Panc1 (cell line): ENCODE results near the gene CMIP. TPM values are rescaled to one million over a fixed set of nuclear protein-coding genes. Genes with fewer than 3 reads are reported as not detected.

ENCODE experiments used
- ATAC-seq: fragments of 200-7000 bp; cut with Tn5 transposase; 2 replicates; pipeline ENCODE4 v1.9.1; 2020; ENCODE audit warnings: mild to moderate bottlenecking, moderate library complexity
- BruUV-seq: library from RNA; stranded (reverse); fragments of 400-500 nt; replicated peaks from 2 replicates; lab custom pipeline; 2021; lab: Mats Ljungman, UMichigan
- CTCF ChIA-PET: fragments of 300-600 bp; sonication (Branson Sonifier 250); formaldehyde crosslinking; loops from one replicate; lab custom pipeline; 2022; ENCODE audit warnings: antibody characterized with exemption; lab: Charles Lee
- POLR2A ChIA-PET: fragments of 300-600 bp; sonication (Branson Sonifier 250); formaldehyde crosslinking; loops from one replicate; lab custom pipeline; 2022; ENCODE audit warnings: antibody characterized with exemption; lab: Charles Lee
- DNase-seq: peaks from one replicate; pipeline ENCODE4 v3.0.0-alpha.2; 2010; ENCODE audit warnings: low read depth, low spot score
- H3K27ac ChIP-seq: 2 replicates; pipeline ENCODE4 v1.5.1; 2011; ENCODE audit warnings: mild to moderate bottlenecking, low read length, inconsistent platforms
- H3K27me3 ChIP-seq: fragments of 200-500 bp; sonication (Bioruptor generic); 2 replicates; pipeline ENCODE4 v1.6.0; 2014; ENCODE audit warnings: low read length, inconsistent platforms; ENCODE audit not compliant: control insufficient read depth, insufficient read depth
- H3K36me3 ChIP-seq: fragments of 200-500 bp; sonication (Bioruptor generic); 2 replicates; pipeline ENCODE4 v1.5.1; 2014; ENCODE audit warnings: inconsistent platforms, mild to moderate bottlenecking, low read length, moderate library complexity; ENCODE audit not compliant: control insufficient read depth, insufficient read depth
- H3K4me1 ChIP-seq: 2 replicates; pipeline ENCODE4 v1.5.1; 2011; ENCODE audit warnings: inconsistent platforms, mild to moderate bottlenecking, low read length, moderate library complexity; ENCODE audit not compliant: control insufficient read depth, insufficient read depth
- H3K4me3 ChIP-seq, 2 experiments: 2 replicates each; pipeline ENCODE4 v1.5.1; 2011 to 2012; ENCODE audit warnings: low read depth in 2 of 2, low read length in 2 of 2, mild to moderate bottlenecking in 2 of 2, inconsistent platforms in 1 of 2, moderate library complexity in 1 of 2
- H3K9me3 ChIP-seq: fragments of 200-500 bp; sonication (Bioruptor generic); 2 replicates; pipeline ENCODE4 v1.5.1; 2014; ENCODE audit warnings: low read depth, mild to moderate bottlenecking, inconsistent platforms, low read length, moderate library complexity; ENCODE audit not compliant: control insufficient read depth, insufficient read depth
- CTCF ChIP-seq: fragments of 450-650 bp; IDR thresholded peaks from 2 replicates; pipeline ENCODE4 v1.5.1; 2017; ENCODE audit warnings: mild to moderate bottlenecking
- POLR2AphosphoS5 ChIP-seq: IDR thresholded peaks from 2 replicates; pipeline ENCODE4 v1.6.1; 2012; ENCODE audit warnings: mild to moderate bottlenecking, low read depth, low read length, moderate library complexity
- REST ChIP-seq, 2 experiments: IDR thresholded peaks; 2 replicates each; pipeline ENCODE4 v1.6.1; 2011 to 2012; ENCODE audit warnings: low read depth in 2 of 2, control low read depth in 1 of 2, low read length in 1 of 2, mild to moderate bottlenecking in 1 of 2, moderate library complexity in 1 of 2; ENCODE audit not compliant: insufficient read depth in 1 of 2
- SIN3A ChIP-seq: IDR thresholded peaks from 2 replicates; pipeline ENCODE4 v1.6.1; 2012; ENCODE audit warnings: low read depth, mild to moderate bottlenecking, low read length, moderate library complexity, borderline replicate concordance; ENCODE audit not compliant: insufficient read depth
- TCF7L2 ChIP-seq: IDR thresholded peaks from 2 replicates; pipeline ENCODE4 v1.6.1; 2011; ENCODE audit warnings: mild to moderate bottlenecking, low read depth, low read length, inconsistent platforms
- in situ Hi-C: cut with HindIII; loops from 2 replicates; pipeline ENCODE4 v1.10.0; 2016; ENCODE audit warnings: low sequenced_read_pairs, low pct_unique_long_range_greater_than_20kb
- intact Hi-C: fragments of 100-400 bp; cut with micrococcal nuclease; formaldehyde crosslinking; loops from one replicate; pipeline ENCODE4 v1.10.0; 2022; ENCODE audit not compliant: unreplicated experiment
- total RNA-seq: library from RNA; stranded (reverse); gene quantifications from one replicate; pipeline ENCODE4 v1.2.1, GENCODE V29; 2021; ENCODE audit not compliant: unreplicated experiment

Gene CMIP
- total RNA-seq, 1 experiment from 2014 or later, result 49.7 TPM

GRCh38 chr16:81517150-81517499, 72.5 kb downstream of the CMIP start:
- DNase-seq, result no peak
- Histone ChIP-seq H3K4me3 (no peak overlapping the region), H3K9me3 (no peaks in the 10 kb centered on the region), H3K27ac (no peak overlapping the region), H3K27me3 (no peaks in the 10 kb centered on the region), H3K4me1 (peaks cover 25% of the 10 kb centered on the region), H3K36me3 (no peaks in the 10 kb centered on the region)
- in situ Hi-C loops (no loop called here), intact Hi-C loops (no loop called here)
- BruUV-seq, result no TSS peak
- ChIA-PET POLR2A (no interaction called here), CTCF (no interaction called here)
- no peak for ATAC-seq
- TF ChIP-seq POLR2AphosphoS5, result no peak
- TF ChIP-seq REST (IDR thresholded peaks at IDR 0.05; ENCODE audit: insufficient read depth in 1 of 2, low read depth in 2 of 2, low read length in 1 of 2), result no peak
- TF ChIP-seq SIN3A, result no peak
- TF ChIP-seq CTCF, result no peak
- TF ChIP-seq TCF7L2, result no peak

DNA sequence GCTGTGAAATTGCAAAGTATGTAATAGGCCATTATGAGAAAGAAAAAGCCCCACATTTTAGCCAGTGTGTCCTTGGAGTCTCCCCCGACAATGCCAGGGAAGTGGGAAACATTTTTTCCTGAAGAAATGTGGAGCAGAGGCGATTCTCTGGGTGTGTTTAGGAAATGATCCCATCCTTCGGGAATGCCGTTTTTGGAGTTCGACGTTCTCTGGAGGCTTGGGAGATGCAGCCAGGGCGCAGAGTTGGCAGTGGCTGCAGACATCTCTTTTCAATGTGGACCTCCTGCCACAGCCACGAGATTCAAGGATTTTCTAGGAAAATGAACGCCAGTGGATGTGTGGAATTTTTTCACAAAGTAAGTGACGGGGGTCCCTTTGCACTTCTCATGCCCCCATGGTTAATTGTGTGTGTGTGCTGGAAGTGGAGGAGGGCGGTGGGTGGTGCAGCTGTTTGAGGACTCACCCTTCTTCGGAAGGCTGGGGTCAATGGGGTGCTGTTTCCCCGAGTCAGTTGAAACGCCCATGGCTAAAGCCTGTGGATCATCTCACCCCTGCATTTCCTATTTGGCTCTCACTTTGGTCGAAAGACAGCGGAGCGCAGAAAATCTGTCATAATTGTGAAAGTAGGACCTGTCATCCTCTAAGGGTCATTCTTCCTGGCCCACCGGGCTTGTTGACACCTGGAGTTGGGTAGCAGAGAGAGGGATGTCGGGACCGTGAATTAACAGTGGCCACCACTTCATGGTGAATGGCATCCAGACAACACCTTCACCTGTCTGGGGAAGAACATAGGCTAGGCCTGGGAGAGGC, 73.2 kb downstream of the CMIP start:
- in situ Hi-C loops, result no loop called here
- no peak for DNase-seq
- no peak overlapping the region for H3K4me3 ChIP-seq
- BruUV-seq, result no TSS peak
- CTCF ChIA-PET, result no interaction called here
- POLR2A ChIA-PET, result no interaction called here
- H3K36me3 ChIP-seq, result no peaks in the 10 kb centered on the region
- intact Hi-C loops, result no loop called here
- no peak for ATAC-seq
- TF ChIP-seq TCF7L2, result no peak
- no peak for TF ChIP-seq CTCF
- TF ChIP-seq SIN3A, result no peak
- TF ChIP-seq REST (IDR thresholded peaks at IDR 0.05; ENCODE audit: insufficient read depth in 1 of 2, low read depth in 2 of 2, low read length in 1 of 2), result no peak
- TF ChIP-seq POLR2AphosphoS5, result no peak
- H3K27me3 ChIP-seq, result no peaks in the 10 kb centered on the region
- H3K9me3 ChIP-seq, result no peaks in the 10 kb centered on the region
- no peak overlapping the region for H3K27ac ChIP-seq
- peaks cover 32% of the 10 kb centered on the region for H3K4me1 ChIP-seq
